BJ (cell line): Measurements from ENCODE around the gene KATNIP. TPM values are rescaled to one million over a fixed set of nuclear protein-coding genes. Genes with fewer than 3 reads are reported as not detected.

Experiments used
- CTCF ChIA-PET: fragments of 350-600 bp; formaldehyde crosslinking; extraction: SDS; loops from one replicate; lab custom pipeline; 2021; ENCODE audit warnings: antibody characterized with exemption, inconsistent platforms; lab: Yijun Ruan, JAX
- POLR2A ChIA-PET: fragments of 300-600 bp; sonication (Branson Sonifier 250); formaldehyde crosslinking; extraction: SDS; loops from one replicate; lab custom pipeline; 2021; ENCODE audit warnings: antibody characterized with exemption; lab: Charles Lee
- DNase-seq: peaks from one replicate; pipeline ENCODE4 v3.0.0-alpha.2; 2011; ENCODE audit warnings: low read depth
- H3K27me3 ChIP-seq: 2 replicates; pipeline ENCODE4 v1.6.0; 2011; ENCODE audit warnings: low read length; ENCODE audit not compliant: control insufficient read depth, insufficient read depth
- H3K36me3 ChIP-seq: 2 replicates; pipeline ENCODE4 v1.5.1; 2011; ENCODE audit warnings: low read length; ENCODE audit not compliant: control insufficient read depth, insufficient read depth
- H3K4me3 ChIP-seq: 2 replicates; pipeline ENCODE4 v1.5.1; 2011; ENCODE audit warnings: low read depth, mild to moderate bottlenecking, control low read depth, low read length
- polyA plus RNA-seq: library from polyadenylated mRNA; depleted of rRNA; stranded (reverse); fragments of >200 nt; gene quantifications from 2 replicates; pipeline ENCODE4 v1.2.3, GENCODE V29; 2011
- TF ChIP-seq, protein P1 (sequence below): IDR thresholded peaks from 2 replicates; pipeline ENCODE4 v1.5.1; 2011; ENCODE audit warnings: low read depth, mild to moderate bottlenecking, control low read depth, inconsistent platforms, low read length, moderate library complexity; ENCODE audit not compliant: insufficient read depth

The KATNIP gene
- polyA plus RNA-seq, 1 experiment = 18.8 TPM

DNA sequence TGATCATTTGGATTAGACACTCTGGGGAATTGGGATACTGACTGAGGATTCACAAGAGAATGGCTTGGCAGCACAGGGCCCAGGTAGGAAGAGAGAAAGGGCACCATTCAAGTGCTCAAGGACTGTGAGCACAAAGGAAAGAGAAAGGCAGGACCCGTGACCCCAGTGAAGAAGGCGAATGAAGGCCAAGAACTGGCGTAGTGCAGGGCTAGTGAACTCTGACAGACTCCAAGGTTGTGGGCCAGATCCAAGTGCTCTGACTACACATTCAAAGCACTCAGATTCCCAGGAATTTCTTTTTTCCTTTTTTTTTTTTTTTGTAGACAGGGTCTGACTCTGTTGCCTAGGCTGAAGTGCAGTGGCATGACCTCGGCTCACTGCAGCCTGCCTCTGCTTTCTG is 5.3 kb upstream of the KATNIP start:
- Histone ChIP-seq H3K36me3 (peaks cover 19% of the 10 kb centered on the region), H3K27me3 (no peaks in the 10 kb centered on the region), H3K4me3 (no peak overlapping the region)
- DNase-seq = no peak
- POLR2A ChIA-PET = no interaction called here
- CTCF ChIA-PET = no interaction called here
- TF ChIP-seq, protein P1, sequence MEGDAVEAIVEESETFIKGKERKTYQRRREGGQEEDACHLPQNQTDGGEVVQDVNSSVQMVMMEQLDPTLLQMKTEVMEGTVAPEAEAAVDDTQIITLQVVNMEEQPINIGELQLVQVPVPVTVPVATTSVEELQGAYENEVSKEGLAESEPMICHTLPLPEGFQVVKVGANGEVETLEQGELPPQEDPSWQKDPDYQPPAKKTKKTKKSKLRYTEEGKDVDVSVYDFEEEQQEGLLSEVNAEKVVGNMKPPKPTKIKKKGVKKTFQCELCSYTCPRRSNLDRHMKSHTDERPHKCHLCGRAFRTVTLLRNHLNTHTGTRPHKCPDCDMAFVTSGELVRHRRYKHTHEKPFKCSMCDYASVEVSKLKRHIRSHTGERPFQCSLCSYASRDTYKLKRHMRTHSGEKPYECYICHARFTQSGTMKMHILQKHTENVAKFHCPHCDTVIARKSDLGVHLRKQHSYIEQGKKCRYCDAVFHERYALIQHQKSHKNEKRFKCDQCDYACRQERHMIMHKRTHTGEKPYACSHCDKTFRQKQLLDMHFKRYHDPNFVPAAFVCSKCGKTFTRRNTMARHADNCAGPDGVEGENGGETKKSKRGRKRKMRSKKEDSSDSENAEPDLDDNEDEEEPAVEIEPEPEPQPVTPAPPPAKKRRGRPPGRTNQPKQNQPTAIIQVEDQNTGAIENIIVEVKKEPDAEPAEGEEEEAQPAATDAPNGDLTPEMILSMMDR = no peak

DNA sequence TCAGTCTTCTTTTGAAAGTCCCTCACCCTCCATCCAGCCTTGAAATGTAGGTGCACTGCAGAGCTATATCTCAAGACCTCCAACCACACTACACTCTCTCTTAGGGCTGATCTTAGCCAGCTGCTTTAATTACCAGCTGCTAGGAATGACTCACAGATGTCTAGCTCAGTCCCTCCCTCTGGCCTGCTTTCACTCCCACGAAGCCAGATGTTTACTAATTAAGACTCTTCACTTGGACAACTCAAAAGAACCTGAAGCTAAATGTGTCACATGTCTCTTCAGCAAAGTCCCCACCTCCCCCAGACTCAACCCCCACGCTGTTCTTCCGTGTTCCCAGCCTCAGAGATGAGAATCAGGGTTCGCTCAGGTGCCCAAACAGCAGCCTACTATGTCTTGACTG is 2.8 kb upstream of the KATNIP start:
- ChIA-PET CTCF (no interaction called here), POLR2A (no interaction called here)

DNA sequence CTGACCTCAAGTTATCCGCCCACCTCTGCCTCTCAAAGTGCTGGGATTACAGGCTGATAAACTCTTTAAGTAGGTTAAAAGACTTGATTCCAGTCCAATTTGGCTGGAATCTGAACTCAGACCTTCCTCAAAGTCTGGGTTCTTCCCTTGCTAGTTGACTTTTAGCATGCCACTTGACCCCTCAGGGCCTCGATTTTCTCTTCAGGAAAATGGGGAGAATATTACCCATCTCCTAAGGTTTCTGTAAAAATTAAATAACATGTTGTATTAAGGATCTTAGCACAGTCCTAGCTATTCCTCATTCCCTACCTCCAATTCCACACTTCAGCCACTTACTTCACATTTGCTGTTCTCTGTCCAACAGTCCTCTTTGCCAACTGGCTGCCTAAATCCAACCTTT is 2.1 kb upstream of the KATNIP start:
- ChIA-PET POLR2A (no interaction called here), CTCF (no interaction called here)
- Histone ChIP-seq H3K4me3 (no peak overlapping the region), H3K27me3 (no peaks in the 10 kb centered on the region), H3K36me3 (peaks cover 10% of the 10 kb centered on the region)
- no peak for DNase-seq
- TF ChIP-seq, protein P1 = no peak

More for the DNA sequence above, 2.8 kb upstream of the KATNIP start:
- no peak overlapping the region for H3K4me3 ChIP-seq
- TF ChIP-seq, protein P1 = no peak
- H3K27me3 ChIP-seq = no peaks in the 10 kb centered on the region
- H3K36me3 ChIP-seq = peaks cover 10% of the 10 kb centered on the region
- DNase-seq = peak; percentile 45

DNA sequence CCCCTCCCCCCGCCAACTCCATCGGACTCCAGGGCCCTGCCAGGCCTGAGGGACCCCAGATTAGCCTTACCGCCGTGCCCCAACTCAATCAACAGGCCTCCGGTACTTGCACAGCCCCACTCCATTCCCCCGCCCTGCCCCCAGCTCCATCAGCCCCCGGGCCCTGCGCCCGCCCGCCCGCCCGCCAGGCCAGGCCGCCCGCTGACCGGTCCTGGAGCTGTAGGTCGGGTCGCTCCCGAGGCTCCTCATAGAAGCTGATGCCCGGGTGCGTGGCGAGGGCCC is 539 bp upstream of the KATNIP start:
- ChIA-PET CTCF (interaction anchor here (0.9 to 1.0 kb wide), 2 partner anchors 29 to 66 kb away, joined by 3 to 4 read pairs; no protein-coding TSS in a partner anchor), POLR2A (interaction anchor here (0.7 kb wide), 1 partner anchor 647 kb away, joined by 4 read pairs; no protein-coding TSS in a partner anchor)

DNA sequence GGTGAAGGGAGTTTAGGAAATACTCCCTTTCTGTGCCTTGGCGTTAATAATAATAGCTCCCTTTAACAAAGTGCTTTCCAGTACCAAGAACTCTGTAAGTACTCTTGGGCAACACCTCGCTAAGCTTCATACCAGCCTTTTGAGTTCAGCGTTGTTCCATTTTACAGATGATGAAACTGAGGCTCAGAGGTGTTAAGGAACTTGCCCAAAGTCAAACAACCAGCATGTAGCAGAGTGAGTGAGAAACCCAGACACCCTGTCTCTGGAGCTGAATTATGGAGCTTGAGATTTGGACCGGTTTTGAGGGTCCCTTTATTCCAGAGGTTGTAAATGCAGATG is 607 bp downstream of the KATNIP start:
- no peak for DNase-seq
- peak overlapping the region; percentile 82 for H3K4me3 ChIP-seq
- TF ChIP-seq, protein P1 = no peak
- POLR2A ChIA-PET = no interaction called here
- H3K27me3 ChIP-seq = no peaks in the 10 kb centered on the region
- CTCF ChIA-PET = interaction anchor here (0.6 to 1.0 kb wide), 2 partner anchors 28 to 44 kb away, joined by 3 read pairs; no protein-coding TSS in a partner anchor
- no peaks in the 10 kb centered on the region; the same call in 1 of the 2 replicates for H3K36me3 ChIP-seq

More for the DNA sequence above, 539 bp upstream of the KATNIP start:
- DNase-seq = no peak
- Histone ChIP-seq H3K27me3 (no peaks in the 10 kb centered on the region), H3K36me3 (peaks cover 3% of the 10 kb centered on the region), H3K4me3 (peak overlapping the region; percentile 80)
- TF ChIP-seq, protein P1 = no peak
